GM19099 (cell line): ENCODE results near the gene PRKAG2.

Experiments
- POLR2A ChIP-seq: IDR thresholded peaks from 3 replicates; pipeline ENCODE4 v1.6.1; 2011; ENCODE audit warnings: low read depth; ENCODE audit not compliant: insufficient read length; ENCODE audit errors: extremely low read depth

PRKAG2 gene

DNA sequence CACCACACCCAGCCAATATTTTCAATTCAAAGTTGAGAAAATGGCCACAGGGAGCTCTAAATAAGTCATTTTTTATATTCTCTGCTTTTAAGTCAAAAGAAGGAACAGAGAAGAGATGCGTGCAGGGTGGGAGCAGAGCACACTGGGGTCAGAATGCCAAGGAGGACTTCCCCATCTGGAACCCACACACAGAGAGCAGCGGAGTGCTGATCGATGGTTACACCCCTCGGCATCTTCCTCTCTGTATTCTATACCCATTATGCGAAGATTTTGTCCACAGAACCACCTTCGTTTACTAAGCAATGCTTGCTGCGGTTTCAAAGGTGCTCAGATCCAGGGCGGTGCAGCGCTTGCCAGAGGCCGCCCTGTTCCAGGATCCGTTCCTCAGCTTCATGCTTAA is 265.9 kb downstream of the PRKAG2 start:
- no peak for TF ChIP-seq POLR2A

DNA sequence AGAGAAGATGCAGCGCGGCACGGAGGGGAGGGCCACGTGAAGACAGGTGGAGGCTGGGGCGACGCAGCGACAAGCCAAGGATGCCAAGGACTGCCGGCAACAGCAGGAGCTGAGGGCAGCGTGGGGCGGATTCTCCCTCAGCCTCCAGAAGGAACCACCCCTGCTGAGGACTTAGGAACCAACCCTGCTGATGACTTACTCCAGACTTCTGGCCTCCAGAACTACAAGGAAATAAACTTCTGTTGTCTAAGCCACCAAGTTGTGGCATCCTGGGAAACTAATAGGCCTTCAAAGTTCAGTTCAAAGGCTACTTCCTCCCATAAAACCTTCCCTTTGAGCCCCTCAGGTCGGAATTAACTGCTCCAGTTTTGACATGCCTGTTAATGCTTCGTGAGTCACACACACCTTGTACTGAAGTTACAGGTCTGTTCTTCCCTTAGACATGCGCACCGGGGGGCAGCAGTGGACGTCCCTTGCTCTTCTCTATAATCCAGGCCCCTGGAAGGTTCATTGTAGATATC is 268.8 kb downstream of the PRKAG2 start:
- TF ChIP-seq POLR2A: no peak

DNA sequence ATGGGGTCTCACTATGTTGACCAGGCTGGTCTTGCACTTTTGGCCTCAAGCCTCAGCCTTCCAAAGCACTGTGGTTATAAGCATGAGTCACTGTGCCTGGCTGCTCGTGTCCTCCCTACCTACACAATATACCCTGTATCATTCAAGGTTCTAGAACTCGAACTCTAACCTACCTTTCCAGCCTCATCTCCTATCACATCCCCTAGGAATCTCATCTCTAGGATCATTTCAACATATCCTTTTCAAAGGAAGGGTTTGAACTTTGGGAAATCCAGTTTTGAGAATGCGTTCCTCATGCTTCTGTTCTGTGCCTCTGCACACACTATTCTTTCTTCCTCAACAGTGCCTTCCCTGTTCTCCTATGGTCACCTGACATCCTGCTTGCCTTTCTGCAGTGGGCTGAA is 269.4 kb downstream of the PRKAG2 start:
- no peak for TF ChIP-seq POLR2A

- no peak for TF ChIP-seq POLR2A
Observed at GRCh38 chr7:151603951-151604350, 273.0 kb downstream of the PRKAG2 start.

DNA sequence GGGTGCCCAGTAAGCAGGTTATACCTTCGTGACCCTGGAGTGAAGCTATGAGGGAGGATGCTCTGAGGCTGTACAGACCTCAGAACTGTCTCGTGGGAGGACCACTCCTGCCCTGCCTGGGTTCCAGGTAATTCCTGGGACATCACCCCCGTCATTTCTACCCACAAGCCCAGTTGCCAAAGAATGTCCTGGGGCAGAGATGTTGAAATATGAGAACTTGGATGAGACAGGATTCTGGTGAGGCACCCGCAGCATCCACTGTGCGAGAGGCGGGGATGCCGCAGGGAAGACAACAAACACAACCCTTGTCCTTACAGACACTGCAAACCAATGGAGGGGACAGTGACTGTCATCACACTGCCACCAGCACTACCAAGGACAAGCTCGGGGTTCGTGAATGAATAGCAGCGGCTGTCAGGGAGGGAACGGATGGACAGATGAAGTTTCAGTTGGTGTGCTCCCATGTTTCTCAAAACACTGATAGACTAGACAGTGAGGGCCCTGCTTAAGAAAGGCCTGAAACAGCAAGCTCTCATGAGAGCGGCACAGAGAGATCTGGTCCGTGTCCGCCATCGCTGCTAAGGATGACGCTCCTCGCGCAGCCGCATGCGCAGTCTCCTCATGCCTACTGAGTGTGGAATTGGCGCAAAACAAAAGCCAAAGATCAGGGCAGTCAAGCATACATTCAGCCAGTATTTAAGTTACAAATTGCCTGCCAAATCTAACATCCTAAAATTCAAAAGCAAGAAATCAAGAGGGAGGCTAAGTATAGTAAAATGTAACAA is 275.2 kb downstream of the PRKAG2 start:
- TF ChIP-seq POLR2A: no peak

GRCh38 chr7:151600331-151600730 is 276.6 kb downstream of the PRKAG2 start:
- TF ChIP-seq POLR2A: no peak

DNA sequence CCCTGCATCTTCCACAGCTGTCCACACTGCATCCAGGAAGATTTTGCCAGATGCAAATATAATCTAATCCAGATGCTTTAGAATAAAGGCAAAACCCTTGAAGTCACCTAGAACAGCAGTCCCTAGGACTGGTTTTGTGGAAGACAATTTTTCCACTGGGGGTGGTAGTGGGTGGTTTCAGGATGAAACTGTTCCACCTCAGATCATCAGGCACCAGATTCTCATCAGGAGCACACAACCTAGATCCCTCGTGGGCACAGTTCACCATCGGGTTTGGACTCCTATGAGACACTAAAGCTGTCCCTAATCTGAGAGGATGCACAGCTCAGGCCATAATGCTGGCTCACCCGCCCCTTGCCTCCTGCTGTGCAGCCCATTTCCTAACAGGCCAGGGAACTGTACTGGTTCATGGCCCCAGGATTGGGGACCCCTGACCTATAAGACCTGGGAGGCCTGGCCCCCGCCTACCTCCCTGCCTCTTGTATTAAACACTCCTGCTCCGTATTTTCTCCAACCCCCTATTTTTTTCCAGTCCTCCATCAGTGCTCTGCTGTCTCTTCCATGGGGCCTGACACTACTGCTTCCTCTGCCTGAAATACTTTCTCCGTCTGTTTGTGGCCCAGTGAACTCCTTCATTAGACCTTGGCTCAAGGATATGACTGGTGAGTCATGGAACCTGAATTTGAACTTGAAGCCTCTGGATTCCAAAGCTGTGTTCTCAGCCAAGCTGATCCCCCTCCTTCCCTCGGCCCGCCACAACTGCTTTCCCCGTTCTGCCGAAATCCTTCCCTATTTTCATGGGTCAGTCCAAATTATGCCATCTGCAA is 277.3 kb downstream of the PRKAG2 start:
- no peak for TF ChIP-seq POLR2A

DNA sequence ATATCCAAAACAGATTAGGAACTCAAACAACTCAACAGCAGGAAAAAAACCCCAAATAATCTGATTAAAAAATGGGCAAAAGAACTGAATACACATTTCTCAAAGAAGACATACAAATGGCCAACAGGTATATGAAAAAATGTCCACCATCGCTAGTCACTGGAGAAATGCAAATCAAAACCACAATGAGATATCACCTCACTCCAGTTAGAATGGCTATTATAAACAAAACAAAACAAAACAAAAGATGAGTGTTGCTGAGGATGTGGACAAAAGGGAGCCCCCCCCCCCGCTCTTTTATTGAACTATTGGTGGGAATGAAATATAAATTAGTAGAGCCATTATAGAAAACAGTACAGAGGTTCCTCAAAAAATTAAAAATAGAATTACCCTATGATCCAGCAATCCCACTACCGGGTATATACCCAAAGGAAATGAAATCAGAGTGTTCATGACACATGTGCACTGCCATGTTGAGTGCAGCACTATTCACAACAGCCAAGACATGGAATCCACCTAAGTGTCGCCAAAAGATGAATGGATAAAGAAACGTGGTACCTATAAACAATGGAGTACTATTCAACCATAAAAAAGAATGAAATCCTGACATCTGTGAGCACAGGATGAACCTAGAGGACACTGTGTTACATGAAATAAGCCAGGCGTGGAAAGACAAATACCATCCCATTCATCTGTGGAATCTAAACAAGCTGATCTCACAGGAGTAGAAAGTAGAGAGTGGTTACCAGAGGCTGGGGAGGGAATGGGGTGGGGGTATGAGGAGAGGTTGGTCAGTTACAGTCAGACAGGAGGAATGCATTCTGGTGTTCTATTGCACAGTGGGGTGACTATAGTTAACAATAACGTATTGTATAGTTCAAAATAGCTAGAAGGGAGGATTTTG is 279.1 kb downstream of the PRKAG2 start:
- no peak for TF ChIP-seq POLR2A

DNA sequence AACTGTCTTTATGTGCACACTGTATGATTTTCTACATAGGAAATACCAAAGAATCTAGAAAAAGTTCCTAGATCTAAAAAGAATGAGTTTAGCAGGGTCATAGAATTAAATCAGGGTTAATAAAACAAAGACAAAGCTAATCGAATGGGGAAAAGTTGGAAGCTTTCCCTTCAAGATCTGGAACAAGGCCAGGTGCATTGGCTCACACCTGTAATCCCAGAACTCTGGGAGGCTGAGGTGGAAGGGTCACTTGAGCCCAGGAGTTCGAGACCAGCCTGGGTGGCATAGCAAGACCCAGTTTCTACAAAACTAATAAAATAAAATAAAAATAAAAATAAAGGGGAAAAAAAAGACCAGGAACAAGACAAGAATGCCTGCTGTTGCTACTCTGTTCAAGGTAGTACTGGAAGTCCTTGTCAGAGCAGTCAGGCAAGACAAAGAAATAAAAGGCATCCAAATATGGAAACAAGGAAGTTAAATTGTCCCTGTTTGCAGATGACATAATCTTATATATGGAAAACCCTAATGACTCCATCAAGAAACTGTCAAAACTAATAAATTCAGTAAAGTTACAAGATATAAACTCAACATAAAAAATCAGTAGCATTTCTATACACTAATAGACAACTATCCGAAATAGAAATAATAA is 281.1 kb downstream of the PRKAG2 start:
- TF ChIP-seq POLR2A: no peak

DNA sequence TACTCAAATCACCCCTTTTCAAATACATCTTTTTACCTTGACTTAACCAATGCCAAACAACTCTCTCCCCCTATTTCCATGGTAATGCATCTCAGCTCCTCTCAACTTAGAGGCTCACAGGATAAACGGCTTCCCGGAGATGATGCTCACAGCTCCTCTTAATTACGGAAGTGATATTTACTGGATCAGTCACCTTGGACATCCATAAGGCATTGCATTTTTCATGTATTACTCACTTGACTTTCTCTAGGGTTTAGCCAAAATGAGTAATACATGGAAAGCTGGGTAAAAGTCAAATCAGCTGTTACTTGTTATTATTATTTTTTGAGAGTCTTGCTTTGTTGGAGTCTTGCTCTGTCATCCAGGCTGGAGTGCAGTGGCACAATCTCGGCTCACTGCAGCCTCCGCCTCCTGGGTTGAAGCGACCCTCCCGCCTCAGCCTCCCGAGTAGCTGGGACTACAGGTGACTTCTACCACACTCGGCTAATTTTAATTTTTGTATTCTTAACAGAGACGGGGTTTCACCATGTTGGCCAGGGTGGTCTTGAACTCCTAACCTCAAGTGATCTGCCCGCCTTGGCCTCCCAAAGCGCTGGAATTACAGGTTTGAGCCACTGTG is 283.9 kb downstream of the PRKAG2 start:
- TF ChIP-seq POLR2A: no peak

DNA sequence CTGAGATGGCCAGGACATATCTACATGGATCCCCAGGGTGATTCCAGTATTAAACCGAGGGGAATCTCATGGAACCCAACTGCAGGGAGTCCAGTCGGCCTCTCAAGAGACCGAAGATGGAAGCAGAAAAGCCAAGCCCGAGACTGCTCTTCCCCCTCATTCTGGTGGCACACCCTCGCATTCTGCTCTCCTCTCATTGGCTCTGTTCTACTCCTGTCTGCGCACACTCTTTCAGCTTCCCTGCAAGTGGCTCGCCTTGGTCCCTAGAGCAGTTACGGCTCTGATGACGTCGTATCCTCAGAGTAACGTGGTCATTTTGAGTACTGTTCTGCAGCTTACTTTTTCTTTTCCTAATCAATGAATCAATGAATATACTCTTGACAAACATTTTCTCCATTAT is 284.6 kb downstream of the PRKAG2 start:
- TF ChIP-seq POLR2A: no peak

DNA sequence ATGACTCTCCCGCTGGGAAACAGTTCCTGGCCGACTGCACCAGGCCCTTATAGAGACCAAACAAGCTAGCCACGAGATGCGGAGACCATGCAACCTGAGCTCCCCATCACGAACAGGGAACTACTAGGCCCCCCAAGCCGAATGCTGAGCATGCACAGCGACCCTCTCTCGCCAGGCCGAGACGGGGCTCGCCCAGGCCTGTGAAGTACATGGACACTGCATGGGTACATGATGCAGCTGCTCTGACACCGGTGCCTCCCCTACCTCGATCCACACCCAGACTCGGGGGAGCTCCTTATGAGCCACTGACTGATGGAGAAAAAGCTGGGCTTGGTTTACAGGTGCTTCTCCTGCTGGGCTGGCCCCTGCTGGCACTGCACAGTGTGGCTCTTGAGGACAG is 285.0 kb downstream of the PRKAG2 start:
- no peak for TF ChIP-seq POLR2A

GRCh38 chr7:151590850-151591771 is 285.8 kb downstream of the PRKAG2 start:
- TF ChIP-seq POLR2A: no peak

DNA sequence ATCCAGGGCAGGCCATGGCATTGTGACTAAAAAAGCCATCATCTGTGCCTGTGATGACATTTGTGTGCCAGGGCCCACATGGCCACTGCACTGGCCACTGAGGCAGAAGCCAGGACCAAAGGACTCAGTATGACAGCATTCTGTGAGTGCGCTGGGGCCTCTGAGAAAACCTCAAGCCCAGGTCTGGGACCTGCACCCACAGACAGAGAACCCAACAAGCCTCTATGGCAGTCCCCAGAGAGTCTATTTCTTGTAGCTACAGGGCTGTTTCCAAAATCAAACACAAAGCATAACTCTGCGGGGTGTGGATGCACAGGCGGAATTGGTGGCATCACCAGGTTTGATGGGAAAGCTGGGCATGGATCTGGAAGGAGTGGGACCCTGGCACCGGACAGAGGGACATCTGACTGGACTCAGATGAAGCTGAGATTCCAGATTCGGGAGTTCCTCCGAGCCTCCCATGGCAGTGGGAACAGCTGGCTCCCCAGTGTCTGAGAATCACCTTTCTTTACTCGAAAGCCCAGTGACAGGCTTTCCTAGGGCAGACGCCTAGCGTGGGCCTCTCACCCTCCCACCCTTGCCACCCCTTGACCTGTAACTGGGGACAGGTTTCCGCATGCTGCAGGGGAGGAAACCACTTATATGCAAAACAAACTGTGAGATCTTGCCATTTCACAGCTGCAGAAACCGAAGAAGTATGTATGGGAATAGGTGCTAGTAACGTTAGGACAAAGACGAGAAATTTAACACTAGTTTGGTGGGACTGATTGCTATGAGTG is 286.7 kb downstream of the PRKAG2 start:
- TF ChIP-seq POLR2A: no peak
